ENCODE data around the gene DDX24.

DNA sequence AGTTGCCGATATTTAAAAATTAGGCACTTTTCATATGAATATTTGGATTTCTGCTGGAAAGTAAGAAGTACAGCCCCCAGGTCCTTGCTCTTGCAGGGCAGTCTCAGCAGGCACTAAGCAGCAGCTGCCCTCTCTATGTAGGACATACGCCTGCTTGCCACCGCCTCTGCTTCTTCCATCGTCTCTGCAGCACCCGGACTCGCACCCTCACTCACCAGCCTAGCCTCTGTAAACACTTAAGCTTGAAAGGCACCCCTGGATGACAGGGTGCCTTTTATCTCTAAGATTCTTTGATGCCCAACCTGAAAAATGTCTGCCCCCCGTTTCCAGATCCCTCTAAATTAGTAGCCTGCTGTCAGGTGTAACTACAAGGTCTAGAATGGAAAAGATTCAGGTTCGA, 35.9 kb downstream of the DDX24 start:
- TF ChIP-seq EZH2phosphoT487 (IDR thresholded peaks at IDR 0.05; ENCODE audit: insufficient read depth, low read depth) (no peak), EZH2 (IDR thresholded peaks at IDR 0.05; ENCODE audit: insufficient read depth, poor library complexity, severe bottlenecking) (no peak)
